HepG2 (cell line): Measurements from ENCODE around the gene HSDL1. TPM values are rescaled to one million over a fixed set of nuclear protein-coding genes. Genes with fewer than 3 reads are reported as not detected.

ENCODE experiments used
- ARNTL ChIP-seq: sonication (generic); formaldehyde crosslinking; IDR thresholded peaks from 2 replicates; pipeline ENCODE4 v1.4.0; 2020; ENCODE audit warnings: mild to moderate bottlenecking, missing genetic modification reagents
- RERE ChIP-seq: IDR thresholded peaks from 2 replicates; pipeline ENCODE4 v1.6.1; 2016; ENCODE audit warnings: low read depth, missing genetic modification reagents, missing compliant biosample characterization
- TBP ChIP-seq: sonication (generic); formaldehyde crosslinking; IDR thresholded peaks from 2 replicates; pipeline ENCODE4 v1.5.0; 2020; ENCODE audit warnings: missing genetic modification reagents
- TFDP1 ChIP-seq: IDR thresholded peaks from 2 replicates; pipeline ENCODE4 v1.6.1; 2016; ENCODE audit warnings: missing compliant biosample characterization, missing genetic modification reagents, borderline replicate concordance
- YEATS2 ChIP-seq: sonication (generic); formaldehyde crosslinking; IDR thresholded peaks from 2 replicates; pipeline ENCODE4 v1.4.0; 2020; ENCODE audit warnings: missing genetic modification reagents, borderline replicate concordance
- ZNF256 ChIP-seq: sonication (generic); formaldehyde crosslinking; conservative IDR thresholded peaks from 2 replicates; pipeline ENCODE4 v1.4.0; 2020; ENCODE audit warnings: missing genetic modification reagents
- ZNF34 ChIP-seq: sonication (generic); formaldehyde crosslinking; IDR thresholded peaks from 2 replicates; pipeline ENCODE4 v1.4.0; 2020; ENCODE audit warnings: mild to moderate bottlenecking, missing genetic modification reagents, borderline replicate concordance
- ZNF382 ChIP-seq: sonication (generic); formaldehyde crosslinking; IDR thresholded peaks from 2 replicates; pipeline ENCODE4 v1.5.0; 2020; ENCODE audit warnings: missing genetic modification reagents, mild to moderate bottlenecking, borderline replicate concordance
- ZNF530 ChIP-seq: sonication (generic); formaldehyde crosslinking; IDR thresholded peaks from 2 replicates; pipeline ENCODE4 v1.5.0; 2020; ENCODE audit warnings: low read depth, mild to moderate bottlenecking, missing genetic modification reagents
- ZNF75D ChIP-seq: sonication (generic); formaldehyde crosslinking; IDR thresholded peaks from 2 replicates; pipeline ENCODE4 v1.8.1; 2023; ENCODE audit warnings: missing genetic modification reagents, mild to moderate bottlenecking, borderline replicate concordance
- ZNF768 ChIP-seq: sonication (generic); formaldehyde crosslinking; IDR thresholded peaks from 2 replicates; pipeline ENCODE4 v1.4.0; 2020; ENCODE audit warnings: missing genetic modification reagents
- polyA plus RNA-seq, 8 experiments: library from polyadenylated mRNA; depleted of rRNA in 3 of 8; stranded (reverse) in 7 of 8; unstranded in 1 of 8; fragments of >200 nt; fragmentation: Illumina TruSeq in 4 of 8; extraction: Trizol in 4 of 8; gene quantifications; 2 replicates each; pipeline versions ENCODE4 v1.2.1 to v1.2.3, GENCODE V29; 2011 to 2016; ENCODE audit warnings: low read depth in 4 of 8, missing spikeins in 1 of 8, mixed read lengths in 1 of 8; ENCODE audit not compliant: insufficient read depth in 1 of 8
- total RNA-seq, 5 experiments: library from RNA; depleted of rRNA; stranded (reverse); fragments of >200 nt; fragmentation: Illumina TruSeq; extraction: Trizol; gene quantifications; 2 replicates each; pipeline ENCODE4 v1.2.3, GENCODE V29; 2016; ENCODE audit warnings: low read depth in 1 of 5
- TF ChIP-seq, protein P1 (sequence below): sonication (generic); formaldehyde crosslinking; IDR thresholded peaks from 2 replicates; pipeline ENCODE4 v1.8.0; 2022; ENCODE audit warnings: mild to moderate bottlenecking, missing genetic modification reagents, moderate library complexity
- TF ChIP-seq, protein P2 (sequence below), 2 experiments: sonication (generic) in 1 of 2; formaldehyde crosslinking in 1 of 2; IDR thresholded peaks; 2 replicates each; pipeline versions ENCODE4 v1.5.1 to v1.6.1; 2011 to 2020; ENCODE audit warnings: borderline replicate concordance in 1 of 2, low read depth in 1 of 2, low read length in 1 of 2, mild to moderate bottlenecking in 1 of 2, missing genetic modification reagents in 1 of 2, moderate library complexity in 1 of 2
- TF ChIP-seq, protein P3 (sequence below): fragments of 450-650 bp; IDR thresholded peaks from 2 replicates; pipeline ENCODE4 v1.6.1; 2017

Gene HSDL1
- total and polyA plus RNA-seq, 2 of the 13 experiments (the other 11 are each of a cell fraction or from before 2014, with no cell fraction given) = 49.2 to 49.7 TPM

- TF ChIP-seq RERE (peak; percentile 72; the same call in 1 of the 2 replicates), ZNF530 (CRISPR knock-in tag) (no peak), ZNF75D (CRISPR knock-in tag) (no peak), TBP (CRISPR knock-in tag) (no peak), YEATS2 (no peak), TFDP1 (CRISPR knock-in tag) (peak; percentile 44; the same call in 1 of the 2 replicates), ZNF256 (no peak), ZNF34 (CRISPR knock-in tag) (no peak), ZNF768 (no peak), ARNTL (CRISPR knock-in tag) (peak; percentile 93), ZNF382 (CRISPR knock-in tag) (no peak)
- TF ChIP-seq, protein P1, sequence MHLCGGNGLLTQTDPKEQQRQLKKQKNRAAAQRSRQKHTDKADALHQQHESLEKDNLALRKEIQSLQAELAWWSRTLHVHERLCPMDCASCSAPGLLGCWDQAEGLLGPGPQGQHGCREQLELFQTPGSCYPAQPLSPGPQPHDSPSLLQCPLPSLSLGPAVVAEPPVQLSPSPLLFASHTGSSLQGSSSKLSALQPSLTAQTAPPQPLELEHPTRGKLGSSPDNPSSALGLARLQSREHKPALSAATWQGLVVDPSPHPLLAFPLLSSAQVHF = no peak
- TF ChIP-seq, protein P2, sequence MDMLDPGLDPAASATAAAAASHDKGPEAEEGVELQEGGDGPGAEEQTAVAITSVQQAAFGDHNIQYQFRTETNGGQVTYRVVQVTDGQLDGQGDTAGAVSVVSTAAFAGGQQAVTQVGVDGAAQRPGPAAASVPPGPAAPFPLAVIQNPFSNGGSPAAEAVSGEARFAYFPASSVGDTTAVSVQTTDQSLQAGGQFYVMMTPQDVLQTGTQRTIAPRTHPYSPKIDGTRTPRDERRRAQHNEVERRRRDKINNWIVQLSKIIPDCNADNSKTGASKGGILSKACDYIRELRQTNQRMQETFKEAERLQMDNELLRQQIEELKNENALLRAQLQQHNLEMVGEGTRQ (IDR thresholded peaks at IDR 0.05; ENCODE audit: low read depth, low read length) = peak; percentile 75
- TF ChIP-seq, protein P2 (CRISPR knock-in tag; IDR thresholded peaks at IDR 0.05; ENCODE audit: borderline replicate concordance) = peak; percentile 93
- TF ChIP-seq, protein P3, sequence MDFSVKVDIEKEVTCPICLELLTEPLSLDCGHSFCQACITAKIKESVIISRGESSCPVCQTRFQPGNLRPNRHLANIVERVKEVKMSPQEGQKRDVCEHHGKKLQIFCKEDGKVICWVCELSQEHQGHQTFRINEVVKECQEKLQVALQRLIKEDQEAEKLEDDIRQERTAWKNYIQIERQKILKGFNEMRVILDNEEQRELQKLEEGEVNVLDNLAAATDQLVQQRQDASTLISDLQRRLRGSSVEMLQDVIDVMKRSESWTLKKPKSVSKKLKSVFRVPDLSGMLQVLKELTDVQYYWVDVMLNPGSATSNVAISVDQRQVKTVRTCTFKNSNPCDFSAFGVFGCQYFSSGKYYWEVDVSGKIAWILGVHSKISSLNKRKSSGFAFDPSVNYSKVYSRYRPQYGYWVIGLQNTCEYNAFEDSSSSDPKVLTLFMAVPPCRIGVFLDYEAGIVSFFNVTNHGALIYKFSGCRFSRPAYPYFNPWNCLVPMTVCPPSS = no peak
These were observed 6.0 kb downstream of the HSDL1 start (continued) for GRCh38 chr16:84138824-84139627.
